Endodermal cell (in vitro differentiated cells): ENCODE data around the gene KCNJ16. TPM values are rescaled to one million over a fixed set of nuclear protein-coding genes. Genes with fewer than 3 reads are reported as not detected.

Experiments used
- DNase-seq: peaks from one replicate; pipeline ENCODE4 v3.0.0-alpha.2; 2017
- H3K27ac ChIP-seq: 2 replicates; pipeline ENCODE4 v1.5.1; 2013; ENCODE audit warnings: mild to moderate bottlenecking, low read depth, low read length, moderate library complexity
- H3K27me3 ChIP-seq: 2 replicates; pipeline ENCODE4 v1.6.1; 2013; ENCODE audit warnings: mild to moderate bottlenecking, low read length, moderate library complexity; ENCODE audit not compliant: insufficient read depth, control insufficient read depth, poor library complexity, severe bottlenecking
- H3K36me3 ChIP-seq: 2 replicates; pipeline ENCODE4 v1.7.0; 2013; ENCODE audit warnings: mild to moderate bottlenecking, low read length, moderate library complexity; ENCODE audit not compliant: control insufficient read depth, insufficient read depth
- H3K4me1 ChIP-seq: one replicate; pipeline ENCODE4 v1.7.0; 2013; ENCODE audit warnings: low read length; ENCODE audit not compliant: control insufficient read depth, insufficient read depth
- H3K4me3 ChIP-seq: 2 replicates; pipeline ENCODE4 v1.5.1; 2013; ENCODE audit warnings: mild to moderate bottlenecking, low read length, moderate library complexity
- H3K9ac ChIP-seq: 2 replicates; pipeline ENCODE4 v1.6.1; 2013; ENCODE audit warnings: mild to moderate bottlenecking, low read length, moderate library complexity; ENCODE audit not compliant: poor library complexity, severe bottlenecking; ENCODE audit errors: extremely low read depth
- H3K9me3 ChIP-seq: 2 replicates; pipeline ENCODE4 v1.6.1; 2013; ENCODE audit warnings: mild to moderate bottlenecking, low read length, moderate library complexity; ENCODE audit not compliant: control insufficient read depth
- H3K27ac Mint-ChIP-seq: 2 replicates; pipeline ENCODE4 v1.8.0; 2020; ENCODE audit warnings: mixed read lengths
- H3K27me3 Mint-ChIP-seq: 2 replicates; pipeline ENCODE4 v1.8.0; 2021; ENCODE audit warnings: mild to moderate bottlenecking, mixed read lengths; ENCODE audit not compliant: insufficient read depth
- H3K36me3 Mint-ChIP-seq: 2 replicates; pipeline ENCODE4 v1.8.0; 2020; ENCODE audit warnings: low read depth, mixed read lengths
- H3K4me1 Mint-ChIP-seq: 2 replicates; pipeline ENCODE4 v1.8.0; 2020; ENCODE audit warnings: mixed read lengths
- H3K4me3 Mint-ChIP-seq: 2 replicates; pipeline ENCODE4 v1.8.0; 2020; ENCODE audit warnings: mild to moderate bottlenecking, moderate library complexity, mixed read lengths
- H3K9me3 Mint-ChIP-seq: 2 replicates; pipeline ENCODE4 v1.8.0; 2020; ENCODE audit warnings: mild to moderate bottlenecking, mixed read lengths
- CTCF ChIP-seq: fragments of 200-600 bp; sonication (generic); conservative IDR thresholded peaks from 2 replicates; pipeline ENCODE4 v1.5.0; 2021; ENCODE audit warnings: antibody characterized with exemption, mild to moderate bottlenecking
- WGBS, 2 experiments: methylation state at CpG; one replicate each; pipeline versions ENCODE4 v1.1.5 to v1.1.7; 2013; ENCODE audit warnings: missing lambda C conversion rate in 2 of 2, mixed read lengths in 1 of 2; ENCODE audit not compliant: insufficient coverage in 1 of 2, insufficient read length in 1 of 2; 5-methylcytosine and 5-hydroxymethylcytosine counted together
- total RNA-seq, 2 donors: library from RNA; stranded (reverse); fragmentation: NEBNext Ultra II Directional in 1 of 2; extraction: Animal tissue kit (Norgen Biotek cat#: 25700) in 1 of 2; gene quantifications; 2 replicates in 1 of 2; 3 replicates in 1 of 2; pipeline ENCODE4 v1.2.1, GENCODE V29; 2021

The KCNJ16 gene
- total RNA-seq, 2 donors from 2014 or later = 0.68 to 1.5 TPM

- no peak for DNase-seq
- Histone ChIP-seq H3K27me3 (peaks cover 35% of the 10 kb centered on the region), H3K9ac (no peak overlapping the region), H3K4me1 (peaks cover 3% of the 10 kb centered on the region), H3K4me3 (no peak overlapping the region), H3K9me3 (no peaks in the 10 kb centered on the region), H3K27ac (no peak overlapping the region), H3K36me3 (no peaks in the 10 kb centered on the region)
- H3K4me3 Mint-ChIP-seq = no peak overlapping the region
- H3K27ac Mint-ChIP-seq = peak overlapping the region; percentile 22
- 87 to 88% methylated on average over 1 to 3 of the region's 3 CpGs for WGBS, 2 experiments
- no peaks in the 10 kb centered on the region for H3K9me3 Mint-ChIP-seq
- peaks cover 10% of the 10 kb centered on the region for H3K27me3 Mint-ChIP-seq
- H3K36me3 Mint-ChIP-seq = no peaks in the 10 kb centered on the region
- TF ChIP-seq CTCF = no peak
- peaks cover 22% of the 10 kb centered on the region for H3K4me1 Mint-ChIP-seq
Observed at GRCh38 chr17:70138291-70138865, 63.4 kb downstream of the KCNJ16 start.

DNA sequence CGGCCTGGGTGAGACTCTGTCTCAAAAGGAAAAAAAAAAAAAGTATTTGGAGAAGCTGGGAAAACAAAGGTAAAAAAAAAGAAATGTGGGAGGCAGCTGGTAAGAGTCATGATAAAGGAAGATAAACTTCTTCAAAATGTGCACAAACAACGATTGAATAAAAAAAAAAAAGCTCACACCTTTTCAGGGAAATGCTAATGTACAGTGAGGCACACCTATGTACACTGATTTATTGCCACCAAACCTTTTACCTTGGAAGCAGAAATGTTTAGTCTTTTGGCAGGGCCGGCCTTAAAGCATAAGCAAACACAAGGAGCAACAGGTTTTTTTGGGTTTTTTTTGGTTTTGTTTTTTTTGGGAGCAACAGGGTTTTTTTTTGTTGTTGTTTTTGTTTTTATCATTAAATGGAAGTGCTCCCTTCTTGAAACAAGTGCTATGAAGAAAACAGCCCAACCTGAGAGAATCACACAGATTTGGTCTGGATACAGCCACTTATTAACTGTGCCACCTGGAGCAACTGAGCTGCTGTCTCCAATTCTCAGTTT is 64.5 kb downstream of the KCNJ16 start:
- peaks cover 26% of the 10 kb centered on the region for H3K27me3 ChIP-seq
- Mint-ChIP-seq H3K36me3 (no peaks in the 10 kb centered on the region), H3K27me3 (peaks cover 5% of the 10 kb centered on the region), H3K9me3 (no peaks in the 10 kb centered on the region), H3K4me3 (no peak overlapping the region), H3K27ac (no peak overlapping the region), H3K4me1 (peaks cover 21% of the 10 kb centered on the region)
- no peak for TF ChIP-seq CTCF
- H3K36me3 ChIP-seq = no peaks in the 10 kb centered on the region
- H3K27ac ChIP-seq = no peak overlapping the region
- no peak overlapping the region for H3K4me3 ChIP-seq
- H3K9ac ChIP-seq = no peak overlapping the region
- whole genome bisulfite sequencing, 2 experiments = 93 to 94% methylated on average over 2 to 3 of the region's 3 CpGs
- DNase-seq = no peak
- H3K4me1 ChIP-seq = peaks cover 3% of the 10 kb centered on the region
- H3K9me3 ChIP-seq = no peaks in the 10 kb centered on the region

DNA sequence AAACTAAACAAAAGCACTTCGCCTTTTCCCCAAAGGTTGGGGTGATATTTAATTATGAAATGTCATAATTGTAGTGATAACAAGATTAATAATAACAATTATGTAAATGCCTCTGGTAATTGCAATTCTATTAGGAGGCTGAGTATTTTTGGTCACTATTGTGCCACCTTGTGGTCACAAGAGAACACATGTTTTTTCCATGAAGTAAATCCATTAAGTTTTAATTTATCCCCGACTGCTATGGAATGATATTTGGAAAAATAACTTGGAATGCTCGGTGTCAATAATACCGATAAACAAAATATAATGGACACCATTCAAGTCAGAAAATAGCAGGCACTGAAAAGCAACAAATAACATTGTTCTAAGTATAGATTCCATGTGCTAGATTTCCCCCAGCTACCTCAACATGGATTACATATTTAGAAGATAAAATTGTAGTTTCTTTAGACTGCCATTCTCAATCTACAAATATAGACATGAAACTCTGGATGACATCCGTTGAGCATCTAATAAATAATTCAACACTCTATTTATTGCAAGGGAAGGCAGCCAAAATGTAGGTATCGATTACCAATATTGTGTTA is 69.3 kb downstream of the KCNJ16 start:
- Mint-ChIP-seq H3K4me3 (no peak overlapping the region), H3K27ac (no peak overlapping the region), H3K9me3 (no peaks in the 10 kb centered on the region), H3K36me3 (no peaks in the 10 kb centered on the region), H3K27me3 (peaks cover 2% of the 10 kb centered on the region), H3K4me1 (no peaks in the 10 kb centered on the region)
- H3K4me3 ChIP-seq = no peak overlapping the region
- no peaks in the 10 kb centered on the region for H3K36me3 ChIP-seq
- H3K27me3 ChIP-seq = peaks cover 9% of the 10 kb centered on the region
- no peak for DNase-seq
- TF ChIP-seq CTCF = peak; percentile 88
- H3K9me3 ChIP-seq = no peaks in the 10 kb centered on the region
- H3K27ac ChIP-seq = no peak overlapping the region
- H3K9ac ChIP-seq = no peak overlapping the region
- no peaks in the 10 kb centered on the region for H3K4me1 ChIP-seq
- 58% methylated on average over 4 of the region's 6 CpGs; no CpG with 5 or more reads in 1 of the 2 experiments for WGBS, 2 experiments
